Uterus (tissue), 4 donors: ENCODE results near the gene TMEM42. TPM values are rescaled to one million over a fixed set of nuclear protein-coding genes. Genes with fewer than 3 reads are reported as not detected.
A peak's percentile ranks its signal among the peaks of the same experiment; 100 is the strongest.

ENCODE experiments used
- DNase-seq, 2 donors: peaks; one replicate each; pipeline ENCODE4 v3.0.0-alpha.2; 2019 to 2020
- H3K27ac ChIP-seq, 2 donors: fragments of 200-600 bp; sonication (generic); 1 replicate in 1 of 2; 2 replicates in 1 of 2; pipeline ENCODE4 v1.5.1; 2016 to 2018
- H3K27me3 ChIP-seq, 2 donors: fragments of 200-600 bp; sonication (generic); one replicate each; pipeline ENCODE4 v1.5.1; 2018 to 2019; ENCODE audit warnings: control low read depth in 1 of 2
- H3K36me3 ChIP-seq, 2 donors: fragments of 200-600 bp; sonication (generic); one replicate each; pipeline ENCODE4 v1.5.1; 2019; ENCODE audit warnings: control low read depth in 1 of 2
- H3K4me1 ChIP-seq, 2 donors: fragments of 200-600 bp; sonication (generic); one replicate each; pipeline ENCODE4 v1.5.1; 2018 to 2019; ENCODE audit warnings: control low read depth in 1 of 2
- H3K4me3 ChIP-seq, 2 donors: fragments of 200-600 bp; sonication (generic); 1 replicate in 1 of 2; 2 replicates in 1 of 2; pipeline ENCODE4 v1.5.1; 2018 to 2019; ENCODE audit warnings: mild to moderate bottlenecking in 1 of 2
- H3K9me3 ChIP-seq, 2 donors: fragments of 200-600 bp; sonication (generic); one replicate each; pipeline ENCODE4 v1.5.1; 2019; ENCODE audit warnings: control low read depth in 1 of 2
- POLR2A ChIP-seq, 2 donors: fragments of 450-650 bp; IDR thresholded peaks; one replicate each; pipeline ENCODE4 v1.6.1; 2016; ENCODE audit warnings: antibody characterized with exemption in 2 of 2, mild to moderate bottlenecking in 1 of 2, moderate library complexity in 1 of 2
- intact Hi-C: fragments of 100-400 bp; cut with DNase I; formaldehyde crosslinking; loops from one replicate; pipeline ENCODE4 v1.15.1; 2023; ENCODE audit warnings: low total_unique reads
- microRNA counts, 2 donors: library from miRNA; unstranded; fragments of <30 nt; microRNA quantifications; one replicate each; lab custom pipeline; 2016 to 2017
- total RNA-seq, 4 donors: library from RNA; depleted of rRNA in 3 of 4; stranded (reverse); fragments of >200 nt in 3 of 4; gene quantifications; one replicate each; pipeline versions ENCODE4 v1.1.0 to v1.2.4, GENCODE V29; 2014 to 2023
- TF ChIP-seq, protein P1 (sequence below), 4 experiments: fragments of 200-600 bp in 2 of 4; fragments of 450-650 bp in 2 of 4; sonication (generic) in 2 of 4; IDR thresholded peaks; one replicate each; pipeline ENCODE4 v1.5.1; 2016 to 2019; ENCODE audit warnings: antibody characterized with exemption in 4 of 4, mild to moderate bottlenecking in 2 of 4, moderate library complexity in 1 of 4
- donor health status: DM: yes; HTN: yes; CAD: no.

The TMEM42 gene
- total RNA-seq, 4 donors from 2014 or later = 2.6 to 14.9 (median 7.1) TPM

DNA sequence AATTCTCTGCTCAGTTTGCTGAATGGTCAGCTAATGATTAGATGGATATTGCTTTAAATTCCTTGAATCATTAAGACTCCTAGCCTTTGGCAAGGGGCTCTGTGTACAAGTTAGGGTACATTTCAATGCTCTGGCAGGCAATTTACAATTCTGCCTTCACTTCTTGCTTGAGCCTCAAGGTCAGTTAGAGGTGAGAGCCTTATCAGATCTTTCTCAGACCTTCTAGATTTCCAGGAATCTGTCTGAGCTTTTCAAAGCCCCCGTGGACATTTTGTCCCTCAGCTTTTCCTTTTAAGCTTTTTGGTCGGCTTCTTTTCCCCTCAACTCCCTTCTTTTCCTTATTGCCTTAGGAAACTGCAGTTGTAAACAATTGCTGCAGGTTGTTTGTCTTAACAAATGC, 47.4 kb downstream of the TMEM42 start:
- Histone ChIP-seq H3K36me3 (no peaks in the 10 kb centered on the region), H3K9me3 (no peaks in the 10 kb centered on the region)

DNA sequence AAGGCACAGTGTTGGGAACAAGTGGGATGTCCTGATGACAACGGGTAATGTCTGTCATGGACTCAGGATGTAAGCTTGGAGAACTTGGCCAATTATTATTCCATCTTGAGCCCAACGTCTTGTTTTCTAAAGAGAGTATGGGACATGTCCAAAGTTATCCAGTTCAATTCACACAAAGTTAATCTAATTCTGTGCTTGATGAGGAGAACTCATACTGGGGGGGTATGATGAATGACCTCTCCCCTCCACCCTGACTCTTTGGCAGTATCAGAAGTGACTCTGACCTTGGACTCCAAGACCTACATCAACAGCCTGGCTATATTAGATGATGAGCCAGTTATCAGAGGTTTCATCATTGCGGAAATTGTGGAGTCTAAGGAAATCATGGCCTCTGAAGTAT, 49.0 kb downstream of the TMEM42 start:
- H3K27ac ChIP-seq = no peak overlapping the region
- no peaks in the 10 kb centered on the region for H3K36me3 ChIP-seq
- no peaks in the 10 kb centered on the region for H3K27me3 ChIP-seq
- no peaks in the 10 kb centered on the region for H3K4me1 ChIP-seq
- intact Hi-C loops = no loop called here
- no peak for TF ChIP-seq POLR2A (IDR thresholded peaks at IDR 0.05)
- TF ChIP-seq, protein P1, sequence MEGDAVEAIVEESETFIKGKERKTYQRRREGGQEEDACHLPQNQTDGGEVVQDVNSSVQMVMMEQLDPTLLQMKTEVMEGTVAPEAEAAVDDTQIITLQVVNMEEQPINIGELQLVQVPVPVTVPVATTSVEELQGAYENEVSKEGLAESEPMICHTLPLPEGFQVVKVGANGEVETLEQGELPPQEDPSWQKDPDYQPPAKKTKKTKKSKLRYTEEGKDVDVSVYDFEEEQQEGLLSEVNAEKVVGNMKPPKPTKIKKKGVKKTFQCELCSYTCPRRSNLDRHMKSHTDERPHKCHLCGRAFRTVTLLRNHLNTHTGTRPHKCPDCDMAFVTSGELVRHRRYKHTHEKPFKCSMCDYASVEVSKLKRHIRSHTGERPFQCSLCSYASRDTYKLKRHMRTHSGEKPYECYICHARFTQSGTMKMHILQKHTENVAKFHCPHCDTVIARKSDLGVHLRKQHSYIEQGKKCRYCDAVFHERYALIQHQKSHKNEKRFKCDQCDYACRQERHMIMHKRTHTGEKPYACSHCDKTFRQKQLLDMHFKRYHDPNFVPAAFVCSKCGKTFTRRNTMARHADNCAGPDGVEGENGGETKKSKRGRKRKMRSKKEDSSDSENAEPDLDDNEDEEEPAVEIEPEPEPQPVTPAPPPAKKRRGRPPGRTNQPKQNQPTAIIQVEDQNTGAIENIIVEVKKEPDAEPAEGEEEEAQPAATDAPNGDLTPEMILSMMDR (IDR thresholded peaks at IDR 0.05) = no peak
- no peaks in the 10 kb centered on the region for H3K9me3 ChIP-seq
- no peak for DNase-seq
- no peak overlapping the region for H3K4me3 ChIP-seq

More for the DNA sequence above, 47.4 kb downstream of the TMEM42 start:
- Histone ChIP-seq H3K27ac (no peak overlapping the region), H3K4me3 (no peak overlapping the region), H3K4me1 (no peaks in the 10 kb centered on the region), H3K27me3 (no peaks in the 10 kb centered on the region)
- DNase-seq = no peak
- TF ChIP-seq, protein P1 (IDR thresholded peaks at IDR 0.05) = no peak
- no peak for TF ChIP-seq POLR2A (IDR thresholded peaks at IDR 0.05)
- intact Hi-C loops = no loop called here

DNA sequence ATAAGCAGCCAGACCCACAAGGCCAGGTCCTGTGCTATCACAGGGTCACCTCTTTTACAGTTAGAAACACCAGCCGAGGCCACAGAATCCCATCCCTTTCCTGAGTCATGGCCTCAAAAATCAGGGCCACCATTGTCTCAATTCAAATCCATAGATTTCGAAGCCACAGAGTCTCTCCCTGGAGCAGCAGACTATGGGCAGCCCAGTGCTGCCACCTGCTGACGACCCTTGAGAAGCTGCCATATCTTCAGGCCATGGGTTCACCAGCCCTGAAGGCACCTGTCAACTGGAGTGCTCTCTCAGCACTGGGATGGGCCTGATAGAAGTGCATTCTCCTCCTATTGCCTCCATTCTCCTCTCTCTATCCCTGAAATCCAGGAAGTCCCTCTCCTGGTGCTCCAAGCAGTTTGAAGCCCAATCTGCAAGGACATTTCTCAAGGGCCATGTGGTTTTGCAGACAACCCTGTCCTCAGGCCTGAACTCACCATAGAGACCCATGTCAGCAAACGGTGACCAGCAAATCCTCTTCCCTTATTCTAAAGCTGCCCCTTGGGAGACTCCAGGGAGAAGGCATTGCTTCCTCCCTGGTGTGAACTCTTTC, 52.3 kb downstream of the TMEM42 start:
- Histone ChIP-seq H3K27ac (no peak overlapping the region), H3K27me3 (no peaks in the 10 kb centered on the region), H3K9me3 (no peaks in the 10 kb centered on the region), H3K4me3 (no peak overlapping the region), H3K4me1 (no peaks in the 10 kb centered on the region), H3K36me3 (no peaks in the 10 kb centered on the region)
- intact Hi-C loops = no loop called here
- DNase-seq = peak; percentile 32 to 34
- TF ChIP-seq POLR2A (IDR thresholded peaks at IDR 0.05) = no peak
- TF ChIP-seq, protein P1 (IDR thresholded peaks at IDR 0.05) = peak; percentile 58 to 64 (median 63)

DNA sequence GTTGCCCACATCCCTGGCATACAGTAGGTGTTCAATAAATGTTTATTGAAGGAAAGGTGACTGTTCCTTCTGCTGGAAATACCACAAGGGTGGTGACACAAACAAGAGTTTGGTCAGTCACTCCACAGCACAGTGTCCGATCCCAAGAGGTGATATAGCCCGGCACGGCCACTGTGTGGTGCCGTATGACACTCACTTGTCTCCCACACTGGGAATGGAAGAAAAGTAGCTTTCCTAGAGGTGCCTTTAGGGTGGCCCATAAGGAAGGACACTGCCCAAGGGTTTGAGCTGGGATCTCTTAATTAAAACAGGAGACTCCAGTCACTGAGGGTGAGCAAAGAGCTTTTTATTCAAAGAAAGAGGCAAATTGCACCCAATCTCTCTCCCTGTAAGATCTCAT, 53.2 kb downstream of the TMEM42 start:
- TF ChIP-seq, protein P1 (IDR thresholded peaks at IDR 0.05) = no peak
- TF ChIP-seq POLR2A (IDR thresholded peaks at IDR 0.05) = no peak
- Histone ChIP-seq H3K27me3 (no peaks in the 10 kb centered on the region), H3K4me3 (no peak overlapping the region), H3K9me3 (no peaks in the 10 kb centered on the region), H3K4me1 (no peaks in the 10 kb centered on the region), H3K27ac (no peak overlapping the region), H3K36me3 (no peaks in the 10 kb centered on the region)
- intact Hi-C loops = no loop called here
- DNase-seq = no peak

MicroRNA genes within 50 kb of the gene (microRNA counts, 767-probe panel; counts per million panel counts)
- 0 counts per million in 2 donors for microRNA hsa-miR-564 (lab: Ali Mortazavi, UCI)

Other genes with a start within 250 kb of the TMEM42 start
- gene ZNF197, start 236.9 kb upstream of the TMEM42 start, total RNA-seq = 10 to 100 TPM; 17.6 to 51.2 (median 28.5) TPM
- gene ZNF35, start 213.2 kb upstream of the TMEM42 start, total RNA-seq = 10 to 100 TPM in 3 of 4 donors, 1 to 10 TPM in 1; 8.2 to 28.3 (median 19.5) TPM
- 10 to 100 TPM in 1 of 4 donors, 1 to 10 TPM in 3; 2.4 to 20.9 (median 8.8) TPM for gene ZNF502, start 149.3 kb upstream of the TMEM42 start, total RNA-seq
- gene ZNF501, start 132.3 kb upstream of the TMEM42 start, total RNA-seq = 100 to 1,000 TPM in 1 of 4 donors, 10 to 100 TPM in 1, 1 to 10 TPM in 2; 6.0 to 319 (median 16.2) TPM
- gene KIAA1143, start 100.3 kb upstream of the TMEM42 start, total RNA-seq = 10 to 100 TPM; 21.5 to 49.6 (median 36.0) TPM
- 10 to 100 TPM in 1 of 4 donors, 1 to 10 TPM in 1, under 1 TPM in 2; 0.51 to 14.7 (median 2.0) TPM for gene KIF15, start 100.1 kb upstream of the TMEM42 start, total RNA-seq
- gene TGM4, start 12.7 kb downstream of the TMEM42 start, total RNA-seq = not detected
- gene ZDHHC3, start 114.3 kb downstream of the TMEM42 start, total RNA-seq = 10 to 100 TPM; 29.7 to 76.2 (median 56.2) TPM
- 10 to 100 TPM in 3 of 4 donors, 1 to 10 TPM in 1; 2.4 to 39.2 (median 30.0) TPM for gene EXOSC7, start 114.3 kb downstream of the TMEM42 start, total RNA-seq
- 100 to 1,000 TPM in 1 of 4 donors, 10 to 100 TPM in 3; 35.0 to 248 (median 62.6) TPM for gene CLEC3B, start 164.4 kb downstream of the TMEM42 start, total RNA-seq